Renal cortical epithelial cell (primary cell): Measurements from ENCODE around the gene CDKL1. TPM values are rescaled to one million over a fixed set of nuclear protein-coding genes. Genes with fewer than 3 reads are reported as not detected.
"Not testable (repeated sequence)": the region's sequence is repeated elsewhere in the genome, so short reads cannot be mapped to it uniquely, and the experiment has no call there.

Experiments
- DNase-seq: peaks from one replicate; pipeline ENCODE4 v3.0.0-alpha.2; 2011; ENCODE audit warnings: low read depth
- total RNA-seq: library from RNA; depleted of rRNA; stranded (reverse); fragments of >200 nt; gene quantifications from 2 replicates; pipeline ENCODE4 v1.2.3, GENCODE V29; 2014

The CDKL1 gene
- total RNA-seq, 1 donor from 2014 or later = 40.3 TPM

DNA sequence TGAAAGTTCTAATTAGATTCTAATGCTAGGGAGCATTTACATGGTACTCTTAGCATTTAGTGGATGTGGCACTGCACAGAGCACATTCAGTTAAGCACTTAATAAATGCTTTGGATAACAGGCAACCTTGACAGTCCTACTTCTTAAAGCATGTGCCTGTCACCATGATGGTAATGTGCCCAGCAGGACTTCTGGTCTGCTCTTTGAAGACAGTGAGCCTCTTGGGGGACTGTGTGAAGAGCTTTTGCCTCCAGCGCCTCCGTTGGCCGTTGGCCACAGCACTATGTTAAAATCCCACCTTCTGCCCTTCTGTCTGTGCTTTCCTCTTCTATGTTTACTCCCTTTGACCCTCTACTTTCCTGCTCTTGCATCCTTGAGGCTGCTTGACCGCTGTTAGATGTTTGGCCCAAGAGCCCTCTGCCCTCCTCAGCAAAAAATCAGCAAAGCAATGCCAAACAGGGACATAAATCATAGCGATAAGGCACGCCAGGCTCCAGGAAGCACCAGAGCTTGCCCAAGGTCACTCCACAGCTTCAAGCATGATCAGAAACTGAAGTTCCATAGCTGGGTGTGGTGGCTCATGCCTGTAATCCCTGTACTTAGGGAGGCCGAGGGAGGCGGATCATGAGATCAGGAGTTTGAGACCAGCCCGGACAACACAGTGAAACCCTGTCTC lies 8.3 kb downstream of the CDKL1 start:
- DNase-seq = peak; percentile 72

- no peak for DNase-seq
Measured at GRCh38 chr14:50387548-50387947, 9.1 kb downstream of the CDKL1 start.

DNA sequence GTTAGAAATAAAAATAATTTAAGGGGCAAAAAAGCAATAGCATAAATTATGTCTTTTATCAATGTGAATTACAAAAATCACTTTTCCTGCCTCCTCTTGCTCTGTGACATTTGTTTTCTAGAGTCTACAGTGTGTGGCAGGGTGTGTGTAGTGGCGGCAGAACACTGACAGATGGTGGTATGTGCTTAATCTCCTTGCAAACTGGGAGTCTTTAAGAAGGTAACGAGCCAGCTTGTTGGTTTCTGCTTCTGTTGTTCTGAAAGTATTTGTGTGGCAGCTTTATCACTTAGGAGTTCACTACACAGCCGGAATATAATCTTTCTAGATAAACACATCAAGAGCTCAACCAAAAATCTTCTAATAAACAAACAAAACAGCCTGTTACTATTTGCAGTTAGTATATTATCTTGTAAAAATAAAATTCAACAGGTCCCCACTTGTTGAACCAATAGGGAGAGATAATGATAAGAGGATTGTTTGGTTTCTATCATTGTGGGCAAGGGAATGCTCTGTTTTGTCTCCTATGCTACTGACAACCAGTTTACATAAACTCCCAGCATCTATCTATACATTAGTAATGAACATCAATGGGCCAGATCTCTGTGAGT lies 13.0 kb downstream of the CDKL1 start:
- no peak for DNase-seq

- DNase-seq = peak; percentile 96
Measured at GRCh38 chr14:50381823-50382287, 14.8 kb downstream of the CDKL1 start.

DNA sequence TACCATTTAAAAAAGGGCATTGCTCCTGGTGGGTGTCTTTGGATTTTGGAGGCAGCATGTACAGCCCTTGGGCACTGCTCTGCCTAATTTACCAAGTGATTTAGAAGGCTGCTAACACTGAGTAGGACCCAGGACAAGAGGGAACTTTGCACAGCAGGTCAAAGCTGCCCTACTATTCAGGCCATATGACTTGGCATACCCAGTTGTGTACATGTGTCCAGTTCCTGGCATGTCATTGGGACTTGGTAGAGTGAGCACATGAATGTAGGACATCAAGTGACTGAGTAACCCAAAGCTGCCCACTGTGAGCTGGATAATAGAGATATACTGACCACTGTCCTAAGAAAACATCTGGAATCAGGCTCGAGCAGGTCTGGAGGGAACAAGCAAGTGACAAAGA lies 15.7 kb downstream of the CDKL1 start:
- no peak for DNase-seq

DNA sequence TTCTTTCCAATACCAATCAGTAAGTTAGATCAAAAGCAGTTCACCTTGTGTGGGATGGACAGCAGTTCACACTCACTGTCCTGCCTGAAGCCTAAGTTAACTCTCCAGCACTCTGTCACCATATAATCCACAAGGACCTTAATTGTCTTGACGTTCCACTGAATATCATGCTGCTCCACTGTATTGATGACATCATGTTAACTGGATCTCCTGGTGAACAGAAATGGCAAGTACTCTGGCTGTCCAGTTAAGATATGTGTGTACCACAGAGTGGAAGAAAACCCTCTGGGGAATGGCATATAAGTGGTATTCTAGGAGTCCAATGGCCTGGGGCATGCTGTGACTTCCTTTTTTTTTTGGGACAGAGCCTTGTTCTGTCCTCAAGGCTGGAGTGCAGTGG lies 16.2 kb downstream of the CDKL1 start:
- DNase-seq = no peak

GRCh38 chr14:50379563-50379962 lies 17.1 kb downstream of the CDKL1 start:
- DNase-seq = no peak

DNA sequence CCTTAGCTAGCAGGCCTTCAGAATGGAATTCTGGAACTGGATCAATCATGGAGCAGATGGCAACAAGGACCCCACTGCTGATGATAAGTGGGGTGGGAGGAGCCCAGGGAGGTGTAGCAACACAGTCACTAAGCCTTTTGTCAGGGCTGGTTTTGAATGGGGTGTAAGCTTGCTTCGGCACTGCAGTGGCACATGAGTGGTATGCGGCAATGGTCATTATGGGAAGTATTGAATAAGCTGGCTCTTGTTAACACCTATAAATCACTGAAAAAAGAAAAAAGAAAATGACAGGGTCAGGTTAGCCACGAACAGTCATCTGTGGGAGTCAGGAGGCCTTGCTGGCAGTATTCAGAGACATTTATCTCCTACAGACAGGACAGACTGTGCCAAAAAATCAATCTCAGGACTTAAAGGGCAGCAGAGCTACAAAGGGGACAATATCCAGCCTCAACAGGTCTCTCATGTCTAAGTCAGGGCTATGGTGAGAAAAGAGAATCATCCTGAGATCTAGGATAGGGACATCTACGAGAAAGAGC lies 19.1 kb downstream of the CDKL1 start:
- DNase-seq = no peak

DNA sequence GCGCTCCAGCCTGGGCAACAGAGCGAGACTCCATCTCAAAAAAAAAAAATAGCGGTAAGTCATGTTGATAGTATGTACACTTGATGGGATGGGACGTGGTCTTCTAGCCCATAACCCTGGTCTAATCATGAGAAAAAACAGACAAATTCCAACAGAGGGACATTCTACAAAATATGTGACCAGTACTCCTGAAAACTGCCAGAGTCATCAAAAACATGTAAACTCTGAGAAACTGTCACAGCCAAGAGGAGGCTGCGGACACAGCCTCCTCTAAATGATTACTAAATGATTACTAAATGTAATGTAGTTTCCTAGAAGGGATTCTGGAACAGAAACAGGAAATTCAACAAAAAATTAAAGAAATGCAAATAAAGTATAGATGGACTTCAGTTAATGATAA lies 20.9 kb downstream of the CDKL1 start:
- no peak for DNase-seq

DNA sequence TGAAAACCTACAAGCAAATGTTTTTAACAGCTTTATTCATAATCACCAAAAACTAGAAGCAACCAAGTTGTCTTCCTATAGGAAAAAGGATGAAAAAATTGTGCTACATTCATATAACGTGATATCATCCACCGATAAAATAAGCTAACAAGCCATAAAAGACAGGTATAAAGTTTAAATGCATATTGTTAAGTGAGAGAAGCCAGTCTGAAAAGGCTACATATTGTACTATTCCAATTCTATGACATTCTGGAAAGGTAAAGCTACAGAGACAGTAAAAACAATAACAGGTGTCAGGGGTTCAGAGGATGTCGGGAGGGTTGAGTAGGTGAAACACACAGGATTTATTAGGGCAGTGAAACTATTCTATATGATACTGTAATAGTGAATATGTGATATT lies 22.7 kb downstream of the CDKL1 start:
- DNase-seq = no peak

DNA sequence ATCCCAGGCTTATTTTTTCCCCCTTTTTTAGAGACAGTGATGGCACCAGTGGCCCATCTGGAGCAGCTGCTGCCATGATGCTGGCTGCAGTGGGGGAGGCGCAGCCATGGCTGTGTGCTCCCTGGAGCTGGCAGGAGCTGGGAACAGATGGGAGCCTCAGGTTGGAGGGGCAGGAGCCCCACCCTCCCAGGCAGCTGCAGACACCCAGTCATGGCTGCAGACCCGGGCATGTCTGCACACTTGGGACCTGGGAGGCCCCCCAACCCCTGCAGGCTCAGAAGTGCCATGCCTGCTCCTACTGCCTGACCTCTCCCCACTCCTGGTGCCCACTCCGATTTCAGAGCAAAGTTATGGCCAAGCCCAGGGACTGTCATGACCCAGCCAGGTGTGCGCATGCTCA lies 25.1 kb downstream of the CDKL1 start:
- no peak for DNase-seq

DNA sequence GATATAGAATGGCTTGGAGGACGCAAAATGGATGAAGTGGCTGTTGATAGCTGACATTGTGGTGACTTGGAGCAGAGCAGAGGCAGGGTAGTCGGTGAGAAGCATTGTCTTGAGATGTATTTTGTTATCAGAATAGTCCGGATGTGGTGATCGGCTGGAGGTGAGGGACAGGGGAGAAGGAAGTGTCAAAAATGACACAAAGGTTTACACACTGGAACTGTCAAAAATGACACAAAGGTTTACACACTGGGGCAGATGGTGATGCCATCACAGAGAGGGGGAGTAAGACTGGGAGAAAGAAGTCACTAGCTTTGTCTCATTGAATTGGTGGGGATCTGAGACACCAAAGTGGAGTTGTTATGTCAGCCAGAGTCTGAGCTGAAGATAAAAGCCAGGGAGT lies 30.1 kb downstream of the CDKL1 start:
- no peak for DNase-seq

GRCh38 chr14:50366115-50366514 lies 30.6 kb downstream of the CDKL1 start:
- peak; percentile 20 for DNase-seq

GRCh38 chr14:50365572-50365971 lies 31.1 kb downstream of the CDKL1 start:
- DNase-seq = not testable (repeated sequence)

DNA sequence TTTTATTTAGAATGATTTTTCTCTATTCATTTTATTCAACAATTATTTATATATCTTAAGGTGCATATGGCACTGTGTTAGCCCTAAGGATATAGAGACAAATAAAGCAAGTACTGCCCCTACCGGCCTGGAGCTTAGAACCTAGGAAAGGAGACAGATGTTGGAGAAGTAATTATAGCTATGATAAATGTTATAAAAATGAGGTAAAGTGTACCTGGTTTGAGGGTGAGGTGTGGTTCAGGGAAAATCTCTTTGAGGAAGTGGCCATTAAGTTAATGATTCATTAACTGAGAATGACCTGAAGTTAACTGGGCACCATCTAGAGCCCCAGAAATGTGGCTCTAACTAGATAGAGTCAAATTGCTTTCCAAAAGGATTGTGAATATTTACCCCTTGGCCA lies 31.9 kb downstream of the CDKL1 start:
- peak; percentile 78 for DNase-seq

- no peak for DNase-seq
Measured at GRCh38 chr14:50363714-50364111, 33.0 kb downstream of the CDKL1 start.

DNA sequence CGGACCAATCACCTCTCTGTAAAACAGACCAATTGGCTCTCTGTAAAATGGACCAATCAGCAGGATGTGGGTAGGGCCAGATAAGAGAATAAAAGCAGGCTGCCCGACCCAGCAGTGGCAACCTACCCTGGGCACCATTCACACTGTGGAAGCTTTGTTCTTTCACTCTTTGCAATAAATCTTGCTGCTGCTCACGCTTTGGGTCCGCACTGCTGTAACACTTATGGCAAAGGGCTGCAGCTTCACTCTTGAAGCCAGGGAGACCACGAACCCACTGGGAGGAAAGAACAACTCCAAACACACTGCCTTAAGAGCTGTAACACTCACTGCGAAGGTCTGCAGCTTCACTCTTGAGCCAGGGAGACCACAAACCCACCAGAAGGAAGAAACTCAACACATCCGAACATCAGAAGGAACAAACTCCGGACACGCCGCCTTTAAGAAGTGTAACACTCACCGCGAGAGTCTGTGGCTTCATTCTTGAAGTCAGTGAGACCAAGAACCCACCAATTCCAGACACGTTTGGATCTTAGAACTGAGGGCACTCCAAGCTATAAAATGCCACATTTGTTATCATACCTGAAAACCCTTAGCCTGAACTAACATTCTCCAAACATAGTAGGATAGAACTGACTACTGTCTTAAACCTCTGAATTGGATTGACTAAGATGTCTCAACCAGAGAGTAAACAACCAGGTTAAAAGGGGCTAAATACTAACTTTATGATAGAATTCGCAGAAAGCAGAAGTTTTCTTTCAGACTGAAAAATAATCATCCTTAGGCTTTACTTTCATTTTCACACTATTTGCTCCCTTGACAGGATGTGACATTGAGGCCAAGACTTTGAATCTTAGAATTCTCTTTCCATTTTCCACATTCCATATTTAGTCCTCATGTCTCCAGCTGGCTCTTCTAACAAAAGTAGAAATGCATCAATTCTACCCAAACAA lies 33.6 kb downstream of the CDKL1 start:
- DNase-seq = no peak

DNA sequence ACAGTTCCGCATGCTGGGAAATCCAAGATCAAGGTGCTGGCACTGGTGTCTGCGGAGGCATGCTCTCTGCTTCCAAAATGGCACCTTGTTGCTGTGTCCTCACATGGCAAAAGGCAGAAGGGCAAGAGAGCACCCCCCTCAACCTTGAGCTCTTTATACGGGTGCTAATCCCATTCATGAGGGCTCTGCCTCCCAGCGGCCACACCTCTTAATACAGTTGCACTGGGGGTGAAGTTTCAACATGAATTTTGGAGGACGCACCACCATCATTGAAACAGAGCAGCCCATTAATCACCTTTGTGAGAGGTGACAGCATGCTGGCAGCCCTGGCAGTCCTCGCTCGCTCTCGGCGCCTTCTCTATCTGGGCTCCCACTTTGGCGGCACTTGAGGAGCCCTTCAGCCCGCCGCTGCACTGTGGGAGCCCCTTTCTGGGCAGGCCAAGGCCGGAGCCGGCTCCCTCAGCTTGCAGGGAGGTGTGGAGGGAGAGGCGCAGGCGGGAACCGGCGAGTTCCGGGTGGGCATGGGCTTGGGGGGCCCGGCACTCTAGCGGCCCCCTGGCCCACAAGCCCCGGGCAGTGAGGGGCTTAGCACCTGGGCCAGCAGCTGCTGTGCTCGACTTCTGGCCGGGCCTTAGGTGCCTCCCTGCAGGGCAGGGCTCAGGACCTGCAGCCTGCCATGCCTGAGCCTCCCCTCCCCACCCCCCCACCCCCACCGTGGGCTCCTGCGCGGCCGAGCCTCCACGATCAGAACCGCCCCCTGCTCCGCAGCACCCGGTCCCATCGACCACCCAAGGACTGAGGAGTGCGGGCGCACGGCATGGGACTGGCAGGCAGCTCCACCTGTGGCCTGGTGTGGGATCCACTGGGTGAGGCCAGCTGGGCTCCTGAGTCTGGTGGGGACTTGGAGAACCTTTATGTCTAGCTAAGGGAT lies 34.9 kb downstream of the CDKL1 start:
- DNase-seq = not testable (repeated sequence)

DNA sequence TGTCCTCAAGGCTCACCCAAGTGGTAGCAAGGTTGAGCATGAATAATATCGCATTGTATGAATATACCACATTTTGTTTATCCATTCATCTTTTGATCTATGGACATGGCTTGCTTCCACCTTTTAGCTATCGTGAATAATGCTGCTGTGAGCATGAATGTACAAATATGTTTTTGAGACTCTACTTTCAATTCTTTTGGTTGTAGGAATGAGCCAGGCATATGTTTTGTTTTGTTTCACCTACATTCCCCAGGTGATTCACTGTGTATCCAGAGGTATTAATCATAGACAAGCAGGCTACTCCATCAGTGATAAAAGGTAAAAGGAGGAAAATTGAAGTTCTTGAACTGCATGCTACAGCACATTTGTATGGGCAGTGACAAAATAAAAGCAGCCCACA lies 35.8 kb downstream of the CDKL1 start:
- DNase-seq = peak; percentile 42

DNA sequence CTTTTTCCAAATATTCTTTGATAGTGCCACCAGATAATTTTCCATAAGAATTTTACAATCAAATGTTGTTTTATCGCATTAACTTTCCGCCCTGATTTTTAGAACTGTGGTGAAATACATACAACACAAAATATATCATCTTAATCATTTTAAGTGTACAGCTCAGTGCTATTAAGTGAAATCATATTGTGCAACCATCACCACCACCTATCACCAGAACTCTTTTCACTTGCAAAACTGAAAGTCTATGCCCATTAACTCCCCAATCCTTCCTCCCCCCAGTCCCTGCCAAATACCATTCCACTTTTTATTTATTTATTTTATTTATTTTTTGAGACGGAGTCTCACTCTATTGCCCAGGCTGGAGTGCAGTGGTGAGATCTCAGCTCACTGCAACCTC lies 36.6 kb downstream of the CDKL1 start:
- no peak for DNase-seq

DNA sequence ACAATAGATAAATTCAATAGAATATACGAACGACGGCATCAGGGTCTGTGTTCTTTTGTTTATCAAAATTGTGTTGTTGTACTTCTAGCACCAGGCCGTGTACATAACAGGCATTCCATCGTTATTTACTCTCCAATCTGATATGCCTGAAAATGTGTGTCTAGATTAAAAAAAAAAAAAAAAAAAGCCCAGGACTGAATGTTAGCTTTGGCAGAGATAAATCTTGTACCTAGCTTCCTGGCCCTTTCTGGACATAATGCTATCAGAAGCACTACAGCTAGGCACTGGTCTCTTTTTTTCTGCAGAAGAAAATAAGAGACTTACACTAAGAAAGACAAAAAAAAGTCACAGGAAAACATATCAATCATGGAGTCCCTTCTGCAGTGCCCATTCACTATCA lies 37.0 kb downstream of the CDKL1 start:
- DNase-seq = no peak
